ENCODE data around the gene PROSER2.
"Not testable (repeated sequence)": the region's sequence is repeated elsewhere in the genome, so short reads cannot be mapped to it uniquely, and the experiment has no call there.

Gene PROSER2

GRCh38 chr10:11837372-11838161 lies 14.4 kb downstream of the PROSER2 start:
- H3K36me3 ChIP-seq (ENCODE audit: insufficient read depth, low read length): no peaks in the 10 kb centered on the region
- 93% methylated on average over 17 of the region's 17 CpGs for WGBS

GRCh38 chr10:11838298-11838852 lies 15.2 kb downstream of the PROSER2 start:
- H3K4me3 ChIP-seq (ENCODE audit: low read length): no peak overlapping the region
- 90% methylated on average over 7 of the region's 8 CpGs for WGBS
- no peaks in the 10 kb centered on the region for H3K4me1 ChIP-seq (ENCODE audit: insufficient read depth, low read length)

More at GRCh38 chr10:11837372-11838161, 14.4 kb downstream of the PROSER2 start:
- Histone ChIP-seq H3K9me3 (ENCODE audit: insufficient read depth, low read depth, low read length) (no peaks in the 10 kb centered on the region), H3K9ac (ENCODE audit: low read depth, low read length) (no peak overlapping the region), H3K4me3 (ENCODE audit: low read length) (no peak overlapping the region), H3K27me3 (ENCODE audit: insufficient read depth, low read length) (no peaks in the 10 kb centered on the region), H3K27ac (ENCODE audit: low read depth, low read length) (no peak overlapping the region), H3K4me1 (ENCODE audit: insufficient read depth, low read length) (no peaks in the 10 kb centered on the region)

GRCh38 chr10:11841375-11841774 lies 18.2 kb downstream of the PROSER2 start:
- no peak overlapping the region for H3K4me3 ChIP-seq (ENCODE audit: low read length)
- no peaks in the 10 kb centered on the region for H3K9me3 ChIP-seq (ENCODE audit: insufficient read depth, low read depth, low read length)
- 100% methylated on average over 2 of the region's 3 CpGs for WGBS
- no peak overlapping the region for H3K9ac ChIP-seq (ENCODE audit: low read depth, low read length)
- H3K27me3 ChIP-seq (ENCODE audit: insufficient read depth, low read length): no peaks in the 10 kb centered on the region
- H3K27ac ChIP-seq (ENCODE audit: low read depth, low read length): no peak overlapping the region
- H3K36me3 ChIP-seq (ENCODE audit: insufficient read depth, low read length): no peaks in the 10 kb centered on the region
- no peaks in the 10 kb centered on the region for H3K4me1 ChIP-seq (ENCODE audit: insufficient read depth, low read length)

More at GRCh38 chr10:11838298-11838852, 15.2 kb downstream of the PROSER2 start:
- no peak overlapping the region for H3K9ac ChIP-seq (ENCODE audit: low read depth, low read length)
- no peaks in the 10 kb centered on the region for H3K9me3 ChIP-seq (ENCODE audit: insufficient read depth, low read depth, low read length)
- H3K27ac ChIP-seq (ENCODE audit: low read depth, low read length): no peak overlapping the region
- no peaks in the 10 kb centered on the region for H3K27me3 ChIP-seq (ENCODE audit: insufficient read depth, low read length)
- no peaks in the 10 kb centered on the region for H3K36me3 ChIP-seq (ENCODE audit: insufficient read depth, low read length)

GRCh38 chr10:11842411-11842810 lies 19.3 kb downstream of the PROSER2 start:
- 100% methylated on average over 1 of the region's 3 CpGs for WGBS
- no peaks in the 10 kb centered on the region for H3K4me1 ChIP-seq (ENCODE audit: insufficient read depth, low read length)
- no peak overlapping the region for H3K4me3 ChIP-seq (ENCODE audit: low read length)
- H3K9me3 ChIP-seq (ENCODE audit: insufficient read depth, low read depth, low read length): no peaks in the 10 kb centered on the region
- no peak overlapping the region for H3K9ac ChIP-seq (ENCODE audit: low read depth, low read length)
- H3K36me3 ChIP-seq (ENCODE audit: insufficient read depth, low read length): no peaks in the 10 kb centered on the region
- no peaks in the 10 kb centered on the region for H3K27me3 ChIP-seq (ENCODE audit: insufficient read depth, low read length)
- no peak overlapping the region for H3K27ac ChIP-seq (ENCODE audit: low read depth, low read length)

GRCh38 chr10:11845113-11845512 lies 22.0 kb downstream of the PROSER2 start:
- no peak overlapping the region for H3K9ac ChIP-seq (ENCODE audit: low read depth, low read length)
- no peak overlapping the region for H3K4me3 ChIP-seq (ENCODE audit: low read length)
- no peaks in the 10 kb centered on the region for H3K36me3 ChIP-seq (ENCODE audit: insufficient read depth, low read length)
- H3K4me1 ChIP-seq (ENCODE audit: insufficient read depth, low read length): no peaks in the 10 kb centered on the region
- no peak overlapping the region for H3K27ac ChIP-seq (ENCODE audit: low read depth, low read length)
- no peaks in the 10 kb centered on the region for H3K9me3 ChIP-seq (ENCODE audit: insufficient read depth, low read depth, low read length)
- no peaks in the 10 kb centered on the region for H3K27me3 ChIP-seq (ENCODE audit: insufficient read depth, low read length)
- WGBS: 93% methylated on average over 7 of the region's 7 CpGs

GRCh38 chr10:11846542-11846941 lies 23.4 kb downstream of the PROSER2 start:
- 94% methylated on average over 8 of the region's 8 CpGs for WGBS
- H3K4me1 ChIP-seq (ENCODE audit: insufficient read depth, low read length): no peaks in the 10 kb centered on the region
- H3K9me3 ChIP-seq (ENCODE audit: insufficient read depth, low read depth, low read length): no peaks in the 10 kb centered on the region
- no peak overlapping the region for H3K9ac ChIP-seq (ENCODE audit: low read depth, low read length)
- no peaks in the 10 kb centered on the region for H3K36me3 ChIP-seq (ENCODE audit: insufficient read depth, low read length)
- H3K27ac ChIP-seq (ENCODE audit: low read depth, low read length): no peak overlapping the region
- no peaks in the 10 kb centered on the region for H3K27me3 ChIP-seq (ENCODE audit: insufficient read depth, low read length)
- no peak overlapping the region for H3K4me3 ChIP-seq (ENCODE audit: low read length)

- Histone ChIP-seq H3K36me3 (ENCODE audit: insufficient read depth, low read length) (peaks cover 8% of the 10 kb centered on the region), H3K27me3 (ENCODE audit: insufficient read depth, low read length) (no peaks in the 10 kb centered on the region), H3K4me1 (ENCODE audit: insufficient read depth, low read length) (no peaks in the 10 kb centered on the region), H3K9ac (ENCODE audit: low read depth, low read length) (no peak overlapping the region), H3K4me3 (ENCODE audit: low read length) (no peak overlapping the region), H3K27ac (ENCODE audit: low read depth, low read length) (no peak overlapping the region), H3K9me3 (ENCODE audit: insufficient read depth, low read depth, low read length) (no peaks in the 10 kb centered on the region)
- 86% methylated on average over 1 of the region's 1 CpG for WGBS
These were observed 26.1 kb downstream of the PROSER2 start for GRCh38 chr10:11849277-11849676.

GRCh38 chr10:11849911-11850310 lies 26.8 kb downstream of the PROSER2 start:
- Histone ChIP-seq H3K9me3 (ENCODE audit: insufficient read depth, low read depth, low read length) (no peaks in the 10 kb centered on the region), H3K27ac (ENCODE audit: low read depth, low read length) (no peak overlapping the region), H3K27me3 (ENCODE audit: insufficient read depth, low read length) (no peaks in the 10 kb centered on the region), H3K4me1 (ENCODE audit: insufficient read depth, low read length) (no peaks in the 10 kb centered on the region), H3K9ac (ENCODE audit: low read depth, low read length) (no peak overlapping the region), H3K4me3 (ENCODE audit: low read length) (no peak overlapping the region), H3K36me3 (ENCODE audit: insufficient read depth, low read length) (peaks cover 8% of the 10 kb centered on the region)
- 90% methylated on average over 8 of the region's 8 CpGs for WGBS

GRCh38 chr10:11851910-11852309 lies 28.8 kb downstream of the PROSER2 start:
- 88% methylated on average over 13 of the region's 13 CpGs for WGBS
- H3K4me3 ChIP-seq (ENCODE audit: low read length): no peak overlapping the region
- no peaks in the 10 kb centered on the region for H3K4me1 ChIP-seq (ENCODE audit: insufficient read depth, low read length)
- no peaks in the 10 kb centered on the region for H3K27me3 ChIP-seq (ENCODE audit: insufficient read depth, low read length)
- H3K27ac ChIP-seq (ENCODE audit: low read depth, low read length): no peak overlapping the region
- no peaks in the 10 kb centered on the region for H3K9me3 ChIP-seq (ENCODE audit: insufficient read depth, low read depth, low read length)
- no peak overlapping the region for H3K9ac ChIP-seq (ENCODE audit: low read depth, low read length)
- peaks cover 8% of the 10 kb centered on the region for H3K36me3 ChIP-seq (ENCODE audit: insufficient read depth, low read length)

GRCh38 chr10:11852637-11853036 lies 29.5 kb downstream of the PROSER2 start:
- not testable (repeated sequence) for H3K27ac ChIP-seq (ENCODE audit: low read depth, low read length); H3K9me3 ChIP-seq (ENCODE audit: insufficient read depth, low read depth, low read length); H3K36me3 ChIP-seq (ENCODE audit: insufficient read depth, low read length); H3K27me3 ChIP-seq (ENCODE audit: insufficient read depth, low read length); H3K4me3 ChIP-seq (ENCODE audit: low read length); H3K9ac ChIP-seq (ENCODE audit: low read depth, low read length); H3K4me1 ChIP-seq (ENCODE audit: insufficient read depth, low read length)
- WGBS: 96% methylated on average over 11 of the region's 13 CpGs

- no peaks in the 10 kb centered on the region for H3K27me3 ChIP-seq (ENCODE audit: insufficient read depth, low read length)
- 95% methylated on average over 8 of the region's 11 CpGs for WGBS
- peaks cover 8% of the 10 kb centered on the region for H3K36me3 ChIP-seq (ENCODE audit: insufficient read depth, low read length)
These were observed 30.3 kb downstream of the PROSER2 start for GRCh38 chr10:11853468-11853867.

More at GRCh38 chr10:11853468-11853867, 30.3 kb downstream of the PROSER2 start:
- Histone ChIP-seq H3K4me3 (ENCODE audit: low read length) (no peak overlapping the region), H3K9ac (ENCODE audit: low read depth, low read length) (no peak overlapping the region), H3K27ac (ENCODE audit: low read depth, low read length) (no peak overlapping the region), H3K4me1 (ENCODE audit: insufficient read depth, low read length) (no peaks in the 10 kb centered on the region), H3K9me3 (ENCODE audit: insufficient read depth, low read depth, low read length) (no peaks in the 10 kb centered on the region)
